ENCODE results near the gene MED25.

DNA sequence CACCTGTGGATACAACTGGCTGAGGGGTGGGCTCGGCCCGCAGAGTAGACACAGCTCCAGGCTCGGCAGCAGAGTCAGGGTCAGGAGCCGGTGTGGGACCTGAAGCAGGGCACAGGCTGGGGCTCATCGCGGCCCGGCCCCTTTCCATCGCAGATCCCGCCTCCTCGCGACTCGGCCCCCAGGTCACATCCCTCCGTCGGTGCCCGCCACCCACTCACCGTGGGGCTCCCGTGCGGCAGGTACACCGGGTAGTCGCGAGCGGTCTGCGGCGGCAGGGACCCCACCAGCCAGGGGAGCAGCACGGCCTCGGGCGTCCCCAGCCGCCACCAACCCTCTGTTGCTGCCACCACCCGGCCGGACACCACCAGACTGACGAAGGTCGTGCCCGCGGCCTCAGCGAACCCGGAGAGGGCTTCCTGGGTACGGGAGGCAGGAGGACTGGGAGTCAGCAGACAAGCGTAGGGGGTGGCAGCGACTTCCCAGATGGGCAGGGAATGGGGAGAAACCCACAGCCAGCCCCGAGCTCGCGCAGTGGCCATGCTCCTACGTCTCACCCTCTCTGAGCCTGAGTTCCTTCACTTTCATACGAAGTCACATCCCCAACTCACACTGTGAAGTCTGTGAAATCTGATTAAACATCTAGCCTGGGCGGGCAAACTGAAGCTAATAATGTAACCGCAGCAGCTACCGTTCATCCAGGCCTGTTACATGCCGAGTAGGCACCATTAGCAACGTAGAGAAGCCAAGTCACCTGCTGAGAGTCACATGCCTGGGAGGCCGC lies 8.7 kb upstream of the MED25 start:
- TF ChIP-seq, protein P1, sequence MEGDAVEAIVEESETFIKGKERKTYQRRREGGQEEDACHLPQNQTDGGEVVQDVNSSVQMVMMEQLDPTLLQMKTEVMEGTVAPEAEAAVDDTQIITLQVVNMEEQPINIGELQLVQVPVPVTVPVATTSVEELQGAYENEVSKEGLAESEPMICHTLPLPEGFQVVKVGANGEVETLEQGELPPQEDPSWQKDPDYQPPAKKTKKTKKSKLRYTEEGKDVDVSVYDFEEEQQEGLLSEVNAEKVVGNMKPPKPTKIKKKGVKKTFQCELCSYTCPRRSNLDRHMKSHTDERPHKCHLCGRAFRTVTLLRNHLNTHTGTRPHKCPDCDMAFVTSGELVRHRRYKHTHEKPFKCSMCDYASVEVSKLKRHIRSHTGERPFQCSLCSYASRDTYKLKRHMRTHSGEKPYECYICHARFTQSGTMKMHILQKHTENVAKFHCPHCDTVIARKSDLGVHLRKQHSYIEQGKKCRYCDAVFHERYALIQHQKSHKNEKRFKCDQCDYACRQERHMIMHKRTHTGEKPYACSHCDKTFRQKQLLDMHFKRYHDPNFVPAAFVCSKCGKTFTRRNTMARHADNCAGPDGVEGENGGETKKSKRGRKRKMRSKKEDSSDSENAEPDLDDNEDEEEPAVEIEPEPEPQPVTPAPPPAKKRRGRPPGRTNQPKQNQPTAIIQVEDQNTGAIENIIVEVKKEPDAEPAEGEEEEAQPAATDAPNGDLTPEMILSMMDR (conservative IDR thresholded peaks at IDR 0.05; ENCODE audit: low read depth, low read length) = peak; percentile 53; the same call in 1 of the 2 replicates
- no peak for TF ChIP-seq EZH2 (IDR thresholded peaks at IDR 0.05; ENCODE audit: low read length, unreplicated experiment)
